RWPE2 (cell line): ENCODE data around the gene LRRC14B.

Experiments
- ATAC-seq: fragments of 200-7000 bp; cut with Tn5 transposase; 3 replicates; pipeline ENCODE4 v1.9.1; 2021; ENCODE audit warnings: low read depth
- DNase-seq: peaks from one replicate; pipeline ENCODE4 v3.0.0-alpha.2; 2020; ENCODE audit warnings: low spot score
- H3K27ac ChIP-seq: fragments of 450-650 bp; 2 replicates; pipeline ENCODE4 v1.5.1; 2017; ENCODE audit warnings: mild to moderate bottlenecking; ENCODE audit not compliant: poor library complexity, severe bottlenecking
- H3K27me3 ChIP-seq: fragments of 250-450 bp; sonication (Bioruptor Pico); 2 replicates; pipeline ENCODE4 v1.5.1; 2021; ENCODE audit warnings: mild to moderate bottlenecking, moderate library complexity; ENCODE audit not compliant: insufficient read depth, poor library complexity, severe bottlenecking
- H3K36me3 ChIP-seq: fragments of 250-450 bp; sonication (Bioruptor Pico); 2 replicates; pipeline ENCODE4 v1.5.1; 2020; ENCODE audit warnings: low read depth, mild to moderate bottlenecking, moderate library complexity
- H3K4me1 ChIP-seq: fragments of 250-450 bp; sonication (Bioruptor Pico); 2 replicates; pipeline ENCODE4 v1.5.1; 2021; ENCODE audit warnings: mild to moderate bottlenecking, moderate library complexity; ENCODE audit not compliant: insufficient read depth, poor library complexity, severe bottlenecking
- H3K4me3 ChIP-seq: fragments of 250-450 bp; sonication (Bioruptor Pico); 2 replicates; pipeline ENCODE4 v1.5.1; 2021; ENCODE audit warnings: mild to moderate bottlenecking, moderate library complexity; ENCODE audit not compliant: severe bottlenecking
- H3K9me3 ChIP-seq: fragments of 250-450 bp; sonication (Bioruptor Pico); 2 replicates; pipeline ENCODE4 v1.5.1; 2021; ENCODE audit warnings: mild to moderate bottlenecking, moderate library complexity; ENCODE audit not compliant: severe bottlenecking
- CTCF ChIP-seq: fragments of 450-650 bp; IDR thresholded peaks from one replicate; pipeline ENCODE4 v1.5.1; 2017; ENCODE audit warnings: mild to moderate bottlenecking, moderate library complexity; ENCODE audit not compliant: poor library complexity, severe bottlenecking

Gene LRRC14B

GRCh38 chr5:159448-160172 is 31.7 kb upstream of the LRRC14B start:
- no peak for DNase-seq
- Histone ChIP-seq H3K27ac (no peak overlapping the region), H3K4me1 (no peaks in the 10 kb centered on the region), H3K27me3 (peaks cover 6% of the 10 kb centered on the region), H3K36me3 (no peaks in the 10 kb centered on the region), H3K9me3 (no peaks in the 10 kb centered on the region), H3K4me3 (no peak overlapping the region)
- ATAC-seq, result no peak
- TF ChIP-seq CTCF, result no peak

- Histone ChIP-seq H3K36me3 (no peaks in the 10 kb centered on the region), H3K27ac (no peak overlapping the region), H3K27me3 (peaks cover 6% of the 10 kb centered on the region), H3K4me3 (no peak overlapping the region), H3K4me1 (no peaks in the 10 kb centered on the region), H3K9me3 (no peaks in the 10 kb centered on the region)
- ATAC-seq, result no peak
- no peak for TF ChIP-seq CTCF
- DNase-seq, result no peak
Observed at GRCh38 chr5:160173-160510, 31.2 kb upstream of the LRRC14B start.

GRCh38 chr5:160921-161802 is 30.1 kb upstream of the LRRC14B start:
- H3K27ac ChIP-seq, result no peak overlapping the region
- H3K4me3 ChIP-seq, result no peak overlapping the region
- ATAC-seq (no peak), DNase-seq (no peak)
- no peaks in the 10 kb centered on the region for H3K36me3 ChIP-seq
- H3K9me3 ChIP-seq, result no peaks in the 10 kb centered on the region
- H3K27me3 ChIP-seq, result peaks cover 6% of the 10 kb centered on the region
- no peak for TF ChIP-seq CTCF
- H3K4me1 ChIP-seq, result no peaks in the 10 kb centered on the region

GRCh38 chr5:161803-162110 is 29.5 kb upstream of the LRRC14B start:
- DNase-seq (peak; percentile 49), ATAC-seq (no peak)
- no peak for TF ChIP-seq CTCF
- H3K27ac ChIP-seq, result no peak overlapping the region
- no peak overlapping the region for H3K4me3 ChIP-seq
- H3K9me3 ChIP-seq, result no peaks in the 10 kb centered on the region
- peaks cover 6% of the 10 kb centered on the region for H3K27me3 ChIP-seq
- no peaks in the 10 kb centered on the region for H3K36me3 ChIP-seq
- no peaks in the 10 kb centered on the region for H3K4me1 ChIP-seq

- DNase-seq (no peak), ATAC-seq (no peak)
- peaks cover 6% of the 10 kb centered on the region for H3K27me3 ChIP-seq
- TF ChIP-seq CTCF, result no peak
- H3K9me3 ChIP-seq, result no peaks in the 10 kb centered on the region
- H3K4me1 ChIP-seq, result no peaks in the 10 kb centered on the region
- H3K36me3 ChIP-seq, result no peaks in the 10 kb centered on the region
- no peak overlapping the region for H3K27ac ChIP-seq
- no peak overlapping the region for H3K4me3 ChIP-seq
Observed at GRCh38 chr5:162190-162564, 29.1 kb upstream of the LRRC14B start.
